Nephron progenitor cell (in vitro differentiated cells): ENCODE data around the gene PKNOX1.
"Not testable (repeated sequence)": the region's sequence is repeated elsewhere in the genome, so short reads cannot be mapped to it uniquely, and the experiment has no call there.

ENCODE experiments used
- DNase-seq: peaks from one replicate; pipeline ENCODE4 v3.0.0; 2021
- H3K27ac Mint-ChIP-seq: 2 replicates; pipeline ENCODE4 v1.8.0; 2021; ENCODE audit warnings: mild to moderate bottlenecking, moderate library complexity, mixed read lengths
- H3K27me3 Mint-ChIP-seq: 2 replicates; pipeline ENCODE4 v1.8.0; 2021; ENCODE audit warnings: mild to moderate bottlenecking, low read depth, mixed read lengths; ENCODE audit not compliant: poor library complexity
- H3K36me3 Mint-ChIP-seq: 2 replicates; pipeline ENCODE4 v1.8.0; 2021; ENCODE audit warnings: low read depth, mixed read lengths
- H3K4me1 Mint-ChIP-seq: 2 replicates; pipeline ENCODE4 v1.8.0; 2021; ENCODE audit warnings: mixed read lengths
- H3K4me3 Mint-ChIP-seq: 2 replicates; pipeline ENCODE4 v1.8.0; 2021; ENCODE audit warnings: mild to moderate bottlenecking, moderate library complexity, mixed read lengths
- H3K9me3 Mint-ChIP-seq: 2 replicates; pipeline ENCODE4 v1.8.0; 2021; ENCODE audit warnings: mild to moderate bottlenecking, moderate library complexity, mixed read lengths
- TF ChIP-seq, protein P1 (sequence below): fragments of 200-600 bp; sonication (generic); IDR thresholded peaks from 2 replicates; pipeline ENCODE4 v1.5.0; 2021; ENCODE audit warnings: antibody characterized with exemption

The PKNOX1 gene

DNA sequence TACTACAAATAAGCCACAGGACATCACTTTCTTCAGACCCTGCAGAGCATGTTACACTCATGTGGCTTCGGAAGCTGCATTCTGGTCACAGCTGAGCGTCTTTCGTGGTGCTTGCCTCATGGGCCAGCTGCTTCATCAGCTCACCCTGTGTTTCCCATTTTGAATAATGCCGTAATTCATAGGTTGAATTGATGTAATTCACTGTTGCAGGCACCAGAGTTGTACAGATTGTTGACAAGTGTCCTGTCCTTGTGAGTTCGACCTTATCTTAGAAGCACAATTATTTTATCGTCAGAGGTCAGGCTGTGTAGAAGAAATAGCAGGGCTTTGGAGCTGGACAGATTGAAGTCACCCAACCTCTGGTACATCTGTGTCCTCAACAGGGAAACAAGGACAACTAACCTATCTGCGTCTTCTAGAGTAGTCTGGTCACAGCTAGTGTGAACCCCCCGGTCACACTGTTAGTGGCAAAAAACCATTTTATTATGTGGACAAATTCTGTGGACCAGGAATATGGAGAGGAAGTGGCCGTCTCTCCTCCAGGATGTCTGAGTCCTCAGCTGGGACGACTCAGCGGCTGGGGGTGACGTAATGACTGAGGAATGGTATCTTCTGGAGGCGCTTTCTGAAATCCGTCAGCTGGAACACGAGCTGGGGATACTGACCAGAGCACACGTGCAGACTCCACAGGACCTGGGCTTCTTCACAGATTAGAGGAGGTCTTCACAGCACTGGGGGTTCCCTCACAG lies 17.8 kb downstream of the PKNOX1 start:
- Mint-ChIP-seq H3K4me1 (peaks cover 53% of the 10 kb centered on the region), H3K27me3 (no peaks in the 10 kb centered on the region), H3K9me3 (peaks cover 9% of the 10 kb centered on the region), H3K4me3 (no peak overlapping the region), H3K27ac (peak overlapping the region; percentile 96), H3K36me3 (peaks cover 35% of the 10 kb centered on the region)
- TF ChIP-seq, protein P1, sequence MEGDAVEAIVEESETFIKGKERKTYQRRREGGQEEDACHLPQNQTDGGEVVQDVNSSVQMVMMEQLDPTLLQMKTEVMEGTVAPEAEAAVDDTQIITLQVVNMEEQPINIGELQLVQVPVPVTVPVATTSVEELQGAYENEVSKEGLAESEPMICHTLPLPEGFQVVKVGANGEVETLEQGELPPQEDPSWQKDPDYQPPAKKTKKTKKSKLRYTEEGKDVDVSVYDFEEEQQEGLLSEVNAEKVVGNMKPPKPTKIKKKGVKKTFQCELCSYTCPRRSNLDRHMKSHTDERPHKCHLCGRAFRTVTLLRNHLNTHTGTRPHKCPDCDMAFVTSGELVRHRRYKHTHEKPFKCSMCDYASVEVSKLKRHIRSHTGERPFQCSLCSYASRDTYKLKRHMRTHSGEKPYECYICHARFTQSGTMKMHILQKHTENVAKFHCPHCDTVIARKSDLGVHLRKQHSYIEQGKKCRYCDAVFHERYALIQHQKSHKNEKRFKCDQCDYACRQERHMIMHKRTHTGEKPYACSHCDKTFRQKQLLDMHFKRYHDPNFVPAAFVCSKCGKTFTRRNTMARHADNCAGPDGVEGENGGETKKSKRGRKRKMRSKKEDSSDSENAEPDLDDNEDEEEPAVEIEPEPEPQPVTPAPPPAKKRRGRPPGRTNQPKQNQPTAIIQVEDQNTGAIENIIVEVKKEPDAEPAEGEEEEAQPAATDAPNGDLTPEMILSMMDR = no peak
- no peak for DNase-seq

DNA sequence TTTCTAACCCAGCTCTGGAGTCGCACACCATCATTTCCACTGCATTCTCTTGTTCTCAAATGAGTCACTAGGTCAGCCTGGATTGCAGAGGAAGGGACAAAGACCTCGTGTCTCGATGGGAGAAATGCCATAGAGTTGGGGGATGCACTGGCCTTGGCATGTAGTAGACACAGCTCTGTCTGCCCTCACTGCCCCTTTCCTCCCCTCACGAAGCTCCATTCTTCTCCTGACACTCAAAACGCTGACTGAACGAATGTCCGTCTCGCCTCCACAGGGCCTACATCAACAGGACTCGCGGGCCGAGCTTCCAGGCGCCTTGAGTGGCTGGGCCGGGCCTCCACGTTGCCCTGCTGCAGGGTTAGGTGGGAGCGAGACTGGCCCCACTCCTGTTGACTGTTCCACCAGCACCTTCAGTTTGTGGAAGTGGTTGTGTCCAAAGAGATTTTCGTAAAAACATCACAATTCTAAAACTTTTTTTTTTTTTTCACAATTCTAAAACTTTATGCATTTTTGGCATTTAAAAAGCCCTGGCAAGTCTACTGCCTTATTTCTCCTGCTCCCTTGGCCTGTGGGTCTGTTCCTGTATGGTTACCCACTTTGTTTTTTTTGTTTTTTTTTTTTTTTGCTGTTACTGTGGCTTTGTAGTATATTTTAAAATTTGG lies 18.8 kb downstream of the PKNOX1 start:
- no peak for DNase-seq
- Mint-ChIP-seq H3K9me3 (peaks cover 20% of the 10 kb centered on the region), H3K27me3 (peaks cover 6% of the 10 kb centered on the region), H3K4me3 (no peak overlapping the region), H3K27ac (peak overlapping the region; percentile 29), H3K36me3 (peaks cover 45% of the 10 kb centered on the region), H3K4me1 (peaks cover 50% of the 10 kb centered on the region)
- TF ChIP-seq, protein P1 = no peak

DNA sequence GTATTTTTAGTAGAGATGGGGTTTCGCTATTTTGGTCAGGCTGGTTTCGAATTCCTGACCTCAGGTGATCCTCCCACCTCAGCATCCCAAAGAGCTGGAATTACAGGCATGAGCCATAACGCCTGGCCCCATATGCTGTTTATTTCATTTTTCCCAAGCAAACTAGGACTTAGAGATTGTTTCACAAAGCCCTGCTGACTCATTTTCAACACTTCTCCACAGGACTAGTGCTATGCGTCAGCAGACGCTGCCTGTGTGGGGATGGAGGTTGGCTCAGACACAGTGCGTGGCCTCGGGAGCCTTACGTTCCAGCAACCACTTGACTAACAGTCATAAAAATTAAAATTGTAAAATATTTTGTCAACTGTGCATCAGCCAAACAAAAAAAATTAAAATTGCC lies 22.7 kb downstream of the PKNOX1 start:
- Mint-ChIP-seq H3K9me3 (peaks cover 54% of the 10 kb centered on the region), H3K27ac (no peak overlapping the region), H3K36me3 (peaks cover 68% of the 10 kb centered on the region), H3K4me1 (peaks cover 15% of the 10 kb centered on the region), H3K4me3 (no peak overlapping the region), H3K27me3 (peaks cover 8% of the 10 kb centered on the region)
- TF ChIP-seq, protein P1 = no peak
- no peak for DNase-seq

DNA sequence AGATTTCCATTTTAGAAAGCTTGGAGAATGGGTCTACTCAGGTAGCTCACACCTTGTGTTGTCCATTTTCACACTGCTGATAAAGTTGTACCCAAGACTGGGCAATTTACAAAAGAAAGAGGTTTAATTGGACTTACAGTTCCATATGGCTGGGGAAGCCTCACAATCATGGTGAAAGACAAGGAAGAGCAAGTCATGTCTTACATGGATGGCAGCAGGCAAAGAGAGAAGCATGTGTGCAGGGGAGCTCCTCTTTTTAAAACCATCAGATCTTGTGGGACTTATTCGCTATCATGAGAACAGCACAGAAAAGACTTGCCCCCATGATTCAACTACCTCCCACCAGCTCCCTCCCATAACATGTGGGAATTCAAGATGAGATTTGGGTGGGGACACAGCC lies 23.6 kb downstream of the PKNOX1 start:
- peaks cover 72% of the 10 kb centered on the region for H3K36me3 Mint-ChIP-seq

DNA sequence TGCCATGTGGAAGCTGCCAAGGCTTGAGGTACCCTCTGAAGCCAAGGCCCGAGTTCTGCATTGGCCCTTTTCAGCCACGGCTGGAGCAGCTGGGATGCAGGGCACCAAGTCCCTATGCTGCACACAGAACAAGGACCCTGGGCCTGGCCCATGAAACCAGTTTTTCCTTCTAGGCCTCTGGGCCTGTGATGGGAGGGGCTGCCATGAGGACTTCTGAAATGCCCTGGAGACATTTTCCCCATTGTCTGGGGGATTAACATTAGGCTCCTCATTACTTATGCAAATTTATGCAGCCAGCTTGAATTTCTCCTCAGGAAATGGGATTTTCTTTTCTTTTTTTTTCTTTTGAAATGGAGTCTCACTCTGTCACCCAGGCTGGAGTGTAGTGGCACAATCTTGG lies 24.8 kb downstream of the PKNOX1 start:
- not testable (repeated sequence) for H3K4me3 Mint-ChIP-seq, H3K4me1 Mint-ChIP-seq, DNase-seq, H3K27me3 Mint-ChIP-seq, H3K27ac Mint-ChIP-seq
- peaks cover 80% of the 10 kb centered on the region for H3K36me3 Mint-ChIP-seq
- H3K9me3 Mint-ChIP-seq = peaks cover 65% of the 10 kb centered on the region

More for the DNA sequence above, 23.6 kb downstream of the PKNOX1 start:
- H3K27me3 Mint-ChIP-seq, DNase-seq, H3K27ac Mint-ChIP-seq, H3K4me3 Mint-ChIP-seq, H3K4me1 Mint-ChIP-seq: not testable (repeated sequence)
- H3K9me3 Mint-ChIP-seq = peaks cover 62% of the 10 kb centered on the region

DNA sequence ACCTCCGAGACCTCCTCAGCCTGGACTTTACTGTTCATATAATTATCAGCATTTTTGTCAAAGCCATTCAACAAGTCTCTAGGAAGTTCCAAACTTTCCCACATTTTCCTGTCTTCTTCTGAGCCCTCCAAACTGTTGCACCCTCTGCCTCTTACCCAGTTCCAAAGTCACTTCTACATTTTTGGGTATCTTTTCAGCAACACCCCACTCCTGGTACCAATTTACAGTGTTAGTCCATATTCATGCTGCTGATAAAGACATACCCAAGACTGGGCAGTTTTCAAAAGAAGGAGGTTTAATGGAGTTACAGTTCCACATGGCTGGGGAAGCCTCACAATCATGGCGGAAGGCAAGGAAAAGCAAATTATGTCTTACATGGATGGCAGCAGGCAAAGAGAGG lies 25.7 kb downstream of the PKNOX1 start:
- H3K4me3 Mint-ChIP-seq, H3K27ac Mint-ChIP-seq, H3K27me3 Mint-ChIP-seq, H3K4me1 Mint-ChIP-seq, DNase-seq: not testable (repeated sequence)
- Mint-ChIP-seq H3K9me3 (peaks cover 65% of the 10 kb centered on the region), H3K36me3 (peaks cover 83% of the 10 kb centered on the region)

DNA sequence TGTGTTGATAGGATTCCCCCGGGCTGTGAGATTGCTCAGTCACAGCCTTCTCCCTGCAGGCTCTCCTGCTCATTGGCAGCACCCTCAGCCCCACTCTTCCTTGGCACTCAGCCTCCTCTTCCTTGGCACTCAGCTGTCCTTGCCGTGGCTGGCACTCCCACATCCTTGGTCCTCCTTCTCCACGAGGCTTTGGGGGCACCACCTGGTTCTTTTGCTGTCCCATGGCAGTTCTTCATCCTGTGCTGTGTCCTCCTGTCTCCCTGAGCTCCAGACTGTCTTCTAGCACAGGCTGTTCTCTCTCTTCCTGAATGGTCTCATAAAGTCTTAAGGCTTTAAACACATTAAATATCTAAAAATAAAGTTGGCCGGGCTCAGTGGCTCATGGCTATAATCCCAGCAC lies 27.0 kb downstream of the PKNOX1 start:
- H3K9me3 Mint-ChIP-seq = peaks cover 59% of the 10 kb centered on the region
- no peak overlapping the region for H3K4me3 Mint-ChIP-seq
- TF ChIP-seq, protein P1 = no peak
- peaks cover 10% of the 10 kb centered on the region for H3K4me1 Mint-ChIP-seq
- no peak overlapping the region for H3K27ac Mint-ChIP-seq
- H3K36me3 Mint-ChIP-seq = peaks cover 79% of the 10 kb centered on the region
- peaks cover 8% of the 10 kb centered on the region for H3K27me3 Mint-ChIP-seq
- DNase-seq = no peak
